NCI-H2107 treated with DMSO at 0.1 percent for 48 hours (cell line): ENCODE measurements around the gene CLN5.
"Not testable (repeated sequence)": the region's sequence is repeated elsewhere in the genome, so short reads cannot be mapped to it uniquely, and the experiment has no call there.

Experiments used
- DNase-seq: peaks from one replicate; lab custom pipeline; 2025; ENCODE audit not compliant: unreplicated experiment; lab: John Stamatoyannopoulos, UW

Gene CLN5

DNA sequence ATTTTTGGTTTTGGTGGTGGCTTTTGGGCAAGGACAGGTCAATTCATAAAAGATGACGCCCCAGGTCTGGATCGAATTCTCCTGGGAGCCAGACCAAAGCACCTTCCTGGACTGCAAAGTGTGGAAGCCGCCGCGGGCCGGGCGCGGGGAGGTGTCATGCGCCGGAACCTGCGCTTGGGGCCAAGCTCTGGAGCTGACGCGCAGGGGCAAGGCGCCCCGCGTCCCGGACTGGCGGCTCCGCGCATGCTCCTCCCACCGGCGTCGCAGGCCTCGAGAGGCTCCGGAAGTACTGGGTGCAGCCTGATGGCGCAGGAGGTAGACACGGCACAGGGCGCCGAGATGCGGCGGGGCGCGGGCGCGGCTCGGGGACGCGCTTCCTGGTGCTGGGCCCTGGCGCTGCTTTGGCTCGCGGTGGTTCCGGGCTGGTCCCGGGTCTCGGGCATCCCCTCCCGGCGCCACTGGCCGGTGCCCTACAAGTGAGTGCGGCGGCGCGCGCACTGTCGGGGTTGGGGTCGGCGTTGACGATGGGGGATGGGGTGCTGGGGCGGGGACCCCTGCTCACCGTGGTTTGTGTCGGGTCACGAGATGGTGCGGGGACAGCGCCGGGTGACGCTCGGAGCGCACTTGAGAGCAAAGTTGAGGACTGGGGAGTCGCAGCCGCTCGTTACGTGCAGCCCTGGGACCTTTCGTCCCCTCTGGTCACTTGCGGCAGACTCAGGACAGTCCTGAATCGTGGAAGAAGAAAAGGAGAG is at the start of gene CLN5:
Gene CLN5, plus strand, starts transcription at position 286 of the 752 bp plus-strand sequence. Its CDS starts 18 bp downstream, at position 304.
- DNase-seq = peak; percentile 61

DNA sequence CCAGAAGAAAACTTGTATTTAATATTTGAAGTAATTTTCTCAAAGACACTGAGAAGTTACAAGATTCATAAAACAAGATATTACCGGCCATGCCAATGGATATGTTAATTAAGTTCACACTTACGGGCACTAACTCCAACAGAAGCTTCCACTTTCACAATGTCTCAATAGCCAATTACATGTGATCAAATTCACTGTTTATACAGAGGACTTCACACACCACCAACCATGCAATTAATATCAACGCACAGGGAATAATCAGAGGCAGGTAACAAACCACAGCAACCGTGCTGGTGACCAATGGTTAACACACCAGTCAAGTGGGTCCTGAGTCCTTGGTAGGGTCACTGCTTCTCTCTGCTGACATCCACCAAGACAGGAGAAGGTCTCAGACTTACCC is 49.5 kb upstream of the CLN5 start:
- no peak for DNase-seq

DNA sequence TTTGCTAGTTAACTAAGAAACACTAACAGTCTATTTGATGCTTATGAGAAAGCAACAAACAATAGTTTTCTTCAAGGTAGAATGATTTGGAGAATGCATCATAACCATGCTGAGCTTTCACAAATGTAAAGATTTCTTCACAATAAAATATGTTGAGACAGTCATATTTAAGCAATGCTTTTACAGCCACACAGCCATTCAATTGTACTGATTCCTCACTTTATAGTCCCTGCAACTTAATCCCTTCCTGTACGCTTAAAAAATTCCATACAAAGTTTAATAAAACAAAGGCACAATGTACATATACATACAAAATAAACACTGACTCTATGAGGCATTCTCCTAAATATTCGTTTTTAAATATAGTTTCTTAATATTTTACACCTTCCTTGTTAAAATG is 48.2 kb upstream of the CLN5 start:
- DNase-seq = no peak

DNA sequence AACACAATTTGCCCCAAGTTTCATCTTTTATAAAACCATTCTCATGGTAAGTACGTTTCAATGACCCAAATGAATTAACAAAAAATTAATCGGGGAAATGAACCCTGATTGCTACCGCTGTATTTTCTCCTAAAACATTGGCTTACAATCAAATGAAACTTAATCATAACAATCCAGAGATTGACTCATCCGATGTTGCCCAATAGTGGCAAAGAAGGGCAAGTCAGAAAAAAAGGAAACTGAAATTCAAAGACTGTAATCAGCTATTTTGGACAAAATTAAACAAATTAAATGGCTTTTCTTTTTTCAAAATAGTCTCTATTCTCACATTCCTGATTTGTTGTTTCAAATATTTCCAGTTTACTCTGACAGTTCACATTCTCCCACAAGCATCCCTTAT is 47.4 kb upstream of the CLN5 start:
- DNase-seq = no peak

DNA sequence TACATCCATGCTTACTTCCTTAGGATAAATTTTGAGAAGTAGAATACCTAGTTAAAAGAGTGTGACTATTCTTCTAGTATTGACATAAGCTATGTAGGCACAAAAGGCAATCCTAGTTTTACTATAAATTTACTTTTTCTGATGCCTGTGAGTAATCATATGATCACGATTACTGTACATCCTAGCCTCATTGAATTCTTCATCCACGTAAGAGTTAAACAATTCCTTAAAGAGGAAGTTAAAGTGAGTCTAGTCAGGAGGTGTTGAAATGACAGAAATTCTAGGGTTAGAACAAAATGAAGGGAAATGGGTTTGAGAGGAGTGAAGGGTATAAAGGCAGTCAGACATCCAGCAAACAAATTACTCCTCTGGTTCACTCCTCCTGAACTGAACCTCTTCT is 43.7 kb upstream of the CLN5 start, which contains the start of gene ACOD1:
Gene ACOD1, plus strand, starts transcription at position 363 of the 400 bp plus-strand sequence. CDS start 48 bp downstream, outside the sequence.
- DNase-seq = no peak

DNA sequence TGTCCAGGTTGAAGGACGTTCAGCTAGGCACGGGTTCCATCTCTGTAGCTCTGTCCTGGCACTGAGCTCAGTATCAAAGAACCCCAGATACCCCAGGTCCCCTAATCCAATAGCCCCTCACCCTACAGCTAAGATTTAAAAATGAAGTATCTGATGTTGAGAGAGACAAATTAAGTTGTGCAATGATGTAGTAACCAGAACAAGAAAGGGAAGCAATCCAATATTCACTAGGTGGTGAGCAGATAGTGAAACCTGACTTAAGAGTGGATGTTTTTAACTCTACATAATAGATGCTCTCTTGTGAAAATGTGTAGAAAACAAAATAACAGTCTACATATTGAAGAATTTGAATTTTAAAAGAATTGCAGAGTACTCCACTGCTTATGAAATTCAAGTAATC is 41.8 kb upstream of the CLN5 start:
- no peak for DNase-seq

DNA sequence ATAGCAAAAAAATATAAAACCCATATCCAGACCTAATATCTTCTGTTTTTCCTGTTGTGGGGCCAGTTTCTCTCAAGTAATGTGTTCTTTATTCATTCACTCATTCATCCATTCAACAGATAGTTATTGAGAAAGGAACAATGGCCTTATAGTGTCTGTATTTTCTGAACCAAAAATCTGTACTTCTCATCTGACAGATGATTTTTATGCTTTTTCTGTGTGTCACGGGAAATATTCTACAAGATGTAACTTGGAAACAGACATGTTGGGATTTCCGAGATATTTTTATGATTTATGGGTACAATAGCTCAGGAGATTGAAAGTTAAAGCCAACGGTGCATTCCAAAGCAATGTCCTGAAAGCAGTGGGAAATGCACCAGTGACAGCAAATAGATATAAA is 37.9 kb upstream of the CLN5 start:
- no peak for DNase-seq

DNA sequence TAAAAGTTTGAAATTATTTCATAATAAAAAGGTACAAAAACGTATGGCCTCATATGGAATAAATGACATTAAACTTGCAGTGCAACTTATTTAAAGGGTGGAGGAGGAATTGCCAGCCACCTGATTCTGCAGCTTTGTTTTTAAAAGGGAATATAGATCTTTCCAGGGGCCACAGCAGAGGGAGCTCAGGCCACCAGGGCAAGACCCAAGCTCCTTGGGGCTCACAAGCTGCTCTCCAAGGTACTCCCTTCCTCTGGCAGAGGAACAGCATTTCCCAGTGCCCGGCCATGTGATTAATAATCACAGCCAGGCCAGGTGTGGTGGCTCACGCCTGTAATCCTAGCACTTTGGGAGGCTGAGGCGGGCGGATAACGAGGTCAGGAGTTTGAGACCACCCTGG is 37.3 kb upstream of the CLN5 start:
- no peak for DNase-seq

DNA sequence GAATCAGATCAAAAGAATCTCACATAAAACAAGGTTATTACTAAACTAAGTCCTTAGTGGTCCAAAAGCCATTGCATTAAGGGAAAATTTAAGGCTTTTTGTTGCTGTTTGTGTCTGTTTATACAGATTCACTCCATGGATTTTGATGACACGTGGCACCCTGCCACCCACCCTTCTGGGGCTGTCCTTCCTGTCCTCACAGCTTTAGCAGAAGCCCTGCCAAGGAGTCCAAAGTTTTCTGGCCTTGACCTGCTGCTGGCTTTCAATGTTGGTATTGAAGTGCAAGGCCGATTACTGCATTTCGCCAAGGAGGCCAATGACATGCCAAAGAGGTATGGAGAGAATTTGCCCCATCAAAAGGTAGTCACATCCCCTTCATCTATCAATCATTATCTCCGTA is 36.7 kb upstream of the CLN5 start:
- no peak for DNase-seq

DNA sequence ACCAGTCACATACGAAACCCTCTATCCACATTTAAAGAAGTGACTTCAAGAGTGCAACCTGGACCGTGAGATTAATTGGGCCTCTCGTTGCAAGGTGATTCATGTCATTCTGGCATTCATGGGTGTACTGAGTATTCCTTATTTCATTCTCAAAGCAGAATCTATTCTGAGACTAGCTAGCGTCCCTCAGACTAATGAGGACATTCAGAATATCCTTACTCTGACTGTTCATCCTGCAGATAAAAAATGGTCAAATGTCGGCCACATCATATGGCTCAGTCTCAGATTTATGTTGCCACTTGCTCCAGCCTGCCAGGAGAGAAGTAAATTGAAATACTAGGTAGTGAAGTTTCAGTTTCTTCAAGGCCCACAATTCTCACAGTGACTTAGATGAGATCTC is 36.2 kb upstream of the CLN5 start:
- no peak for DNase-seq

DNA sequence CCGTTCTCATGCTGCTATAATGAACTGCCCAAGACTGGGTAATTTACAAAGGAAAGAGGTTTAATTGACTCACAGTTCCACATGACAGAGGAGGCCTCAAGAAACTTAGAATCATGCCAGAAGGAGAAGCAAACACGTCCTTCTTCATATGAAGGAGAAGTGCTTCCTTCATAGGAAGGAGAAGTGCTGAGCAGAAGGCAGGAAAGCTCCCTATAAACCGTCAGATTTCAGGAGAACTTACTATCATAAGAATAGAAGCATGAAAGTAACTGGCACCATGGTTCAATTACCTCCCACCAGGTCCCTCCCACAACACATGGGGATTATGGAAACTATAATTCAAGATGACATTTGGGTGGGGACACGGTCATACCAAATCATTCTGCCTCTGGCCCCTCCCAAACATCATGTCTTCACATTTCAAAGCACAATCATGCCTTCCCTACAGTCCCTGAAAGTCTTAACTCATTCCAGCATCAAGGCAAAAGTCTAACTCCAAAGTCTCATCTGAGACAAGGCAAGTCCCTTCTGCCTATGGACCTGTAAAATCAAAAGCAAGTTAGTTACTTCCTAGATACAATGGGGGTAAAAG is 32.9 kb upstream of the CLN5 start:
- DNase-seq = no peak

DNA sequence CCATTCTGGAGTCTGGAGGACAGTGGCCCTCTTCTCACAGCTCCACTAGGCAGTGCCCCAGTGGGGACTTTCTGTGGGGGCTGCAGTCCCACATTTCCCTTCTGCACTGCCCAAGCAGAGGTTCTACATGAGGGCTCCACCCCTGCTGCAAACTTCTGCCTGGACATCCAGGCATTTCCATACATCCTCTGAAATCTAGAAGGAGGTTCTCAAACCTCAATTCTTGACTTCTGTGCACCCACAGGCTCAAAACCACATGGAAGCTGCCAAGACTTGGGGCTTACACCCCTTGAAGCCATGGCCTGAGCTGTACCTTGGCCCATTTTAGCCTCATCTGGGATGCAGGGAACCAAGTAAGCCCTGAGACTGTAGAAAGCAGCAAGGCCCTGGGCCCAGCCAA is 32.1 kb upstream of the CLN5 start:
- not testable (repeated sequence) for DNase-seq

DNA sequence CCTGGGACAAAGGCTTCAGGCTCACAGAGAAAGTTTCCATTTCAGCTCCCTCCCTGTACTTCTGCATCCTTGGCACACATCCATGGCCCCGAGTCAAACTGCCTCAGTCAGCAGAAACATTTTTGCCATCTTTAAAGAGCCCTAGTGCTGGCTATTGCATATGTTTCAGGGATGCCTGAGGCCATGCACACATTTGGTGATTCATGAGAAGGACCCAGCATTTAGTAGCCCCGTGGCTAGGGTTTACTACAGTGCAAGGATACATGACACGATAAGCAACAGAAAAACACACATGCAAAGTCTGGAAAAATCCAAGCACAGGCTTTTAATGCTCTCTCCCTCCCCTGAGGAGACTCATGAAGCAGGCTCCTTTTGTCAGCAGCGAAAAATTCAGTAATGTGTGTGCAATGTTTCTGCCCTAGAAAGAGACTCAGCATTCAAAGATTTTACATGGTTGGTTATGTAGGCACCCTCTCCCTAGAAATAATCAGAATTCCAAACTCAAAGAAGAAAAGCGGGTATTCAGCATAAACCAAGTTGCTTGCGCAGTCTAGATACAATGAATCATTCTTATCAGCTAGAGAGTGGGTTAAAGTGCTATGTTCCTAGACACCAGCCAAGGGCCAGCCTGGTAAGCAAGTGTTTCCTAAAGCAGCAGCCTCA is 26.0 kb upstream of the CLN5 start:
- no peak for DNase-seq

DNA sequence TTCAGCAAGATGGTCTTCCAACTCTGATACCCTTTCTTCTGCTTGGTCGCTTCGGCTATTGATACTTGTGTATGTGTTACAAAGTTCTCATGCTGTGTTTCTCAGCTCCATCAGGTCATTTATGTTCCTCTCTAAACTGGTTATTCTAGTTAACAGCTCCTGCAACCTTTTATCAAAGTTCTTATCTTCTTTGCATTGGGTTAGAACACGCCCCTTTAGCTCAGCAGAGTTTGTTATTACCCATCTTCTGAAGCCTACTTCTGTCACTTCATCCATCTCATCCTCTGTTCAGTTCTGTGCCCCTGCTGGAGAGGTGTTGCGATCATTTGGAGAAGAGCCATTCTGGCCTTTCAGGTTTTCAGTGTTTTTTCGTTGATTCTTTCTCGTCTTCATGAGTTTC is 24.9 kb upstream of the CLN5 start:
- no peak for DNase-seq

DNA sequence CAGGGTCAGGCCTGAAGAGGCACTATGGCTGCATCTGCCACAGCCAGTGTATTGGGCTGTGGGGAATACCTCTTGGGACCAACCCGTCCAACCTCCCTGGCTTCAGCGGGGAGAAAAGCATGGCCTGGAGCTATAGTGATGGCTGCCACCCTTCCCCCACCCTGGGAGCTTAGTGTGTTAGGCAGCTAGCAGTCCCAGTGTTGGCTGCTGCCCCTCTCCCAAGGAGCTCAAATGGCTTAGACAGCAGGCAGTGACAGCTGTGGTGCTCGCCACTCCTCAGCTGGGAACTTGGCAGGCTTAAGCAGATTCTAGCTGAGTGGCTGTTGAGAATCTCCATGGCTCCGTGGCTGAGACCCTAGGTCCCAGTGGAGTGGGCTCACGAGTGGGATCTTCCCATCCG is 23.8 kb upstream of the CLN5 start:
- DNase-seq = no peak

DNA sequence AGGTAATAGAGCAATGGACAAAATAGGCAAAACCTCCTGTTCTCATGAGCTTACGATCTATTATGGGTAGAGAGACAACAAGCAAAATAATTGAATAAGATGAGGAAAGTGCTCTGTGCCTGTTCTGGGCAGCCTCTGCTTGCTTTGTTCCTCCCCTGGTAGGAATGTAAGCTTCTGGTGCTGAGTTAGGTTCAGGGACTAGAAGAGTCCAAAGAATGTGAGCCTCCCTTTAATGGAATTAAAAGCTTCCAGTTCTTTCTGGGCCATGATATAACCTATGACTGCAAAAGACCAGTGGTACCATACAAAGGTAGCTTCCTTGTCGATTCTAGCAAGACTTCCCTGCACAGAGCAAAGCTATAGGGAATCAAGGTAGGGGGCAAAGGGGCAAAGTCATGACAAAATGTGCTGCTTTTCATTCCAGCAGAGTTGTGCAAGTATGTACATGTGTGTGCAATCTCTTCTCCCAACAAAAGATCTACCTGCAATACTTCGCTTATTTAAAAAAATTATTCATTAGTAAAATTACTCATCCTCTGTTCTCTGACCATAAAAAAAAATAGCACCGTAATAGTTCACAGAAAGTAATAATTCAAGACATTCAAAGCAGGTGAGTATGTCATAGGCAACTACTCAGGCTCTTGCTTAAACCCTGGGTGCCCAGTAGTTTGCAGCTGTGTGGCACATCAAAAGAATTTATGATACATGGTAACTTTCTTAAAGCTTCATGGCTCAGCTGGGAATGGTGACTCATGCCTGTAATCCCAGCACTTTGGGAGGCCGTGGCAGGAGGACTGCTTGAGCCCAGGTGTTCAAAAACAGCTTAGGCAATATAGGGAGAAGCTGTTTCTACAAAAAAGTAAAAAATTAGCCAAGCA is 22.2 kb upstream of the CLN5 start:
- DNase-seq = no peak

DNA sequence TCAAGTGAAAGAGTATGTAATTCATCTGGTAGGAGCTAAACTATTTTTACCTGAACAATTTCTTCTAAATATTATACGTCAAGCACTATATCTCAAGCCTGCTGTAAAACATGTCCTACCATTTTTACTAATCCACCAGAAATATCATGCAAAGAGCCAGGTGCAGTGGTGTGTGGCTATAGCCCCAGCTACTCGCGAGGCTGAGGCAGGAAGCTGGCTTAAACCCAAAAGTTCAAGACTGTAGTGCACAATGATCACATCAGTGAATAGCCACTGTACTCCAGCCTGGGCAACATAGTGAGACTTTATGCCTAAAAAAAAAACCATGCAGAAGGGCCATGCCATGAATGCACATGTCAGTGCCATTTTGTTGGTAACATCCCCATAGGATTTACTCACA is 20.7 kb upstream of the CLN5 start:
- no peak for DNase-seq

DNA sequence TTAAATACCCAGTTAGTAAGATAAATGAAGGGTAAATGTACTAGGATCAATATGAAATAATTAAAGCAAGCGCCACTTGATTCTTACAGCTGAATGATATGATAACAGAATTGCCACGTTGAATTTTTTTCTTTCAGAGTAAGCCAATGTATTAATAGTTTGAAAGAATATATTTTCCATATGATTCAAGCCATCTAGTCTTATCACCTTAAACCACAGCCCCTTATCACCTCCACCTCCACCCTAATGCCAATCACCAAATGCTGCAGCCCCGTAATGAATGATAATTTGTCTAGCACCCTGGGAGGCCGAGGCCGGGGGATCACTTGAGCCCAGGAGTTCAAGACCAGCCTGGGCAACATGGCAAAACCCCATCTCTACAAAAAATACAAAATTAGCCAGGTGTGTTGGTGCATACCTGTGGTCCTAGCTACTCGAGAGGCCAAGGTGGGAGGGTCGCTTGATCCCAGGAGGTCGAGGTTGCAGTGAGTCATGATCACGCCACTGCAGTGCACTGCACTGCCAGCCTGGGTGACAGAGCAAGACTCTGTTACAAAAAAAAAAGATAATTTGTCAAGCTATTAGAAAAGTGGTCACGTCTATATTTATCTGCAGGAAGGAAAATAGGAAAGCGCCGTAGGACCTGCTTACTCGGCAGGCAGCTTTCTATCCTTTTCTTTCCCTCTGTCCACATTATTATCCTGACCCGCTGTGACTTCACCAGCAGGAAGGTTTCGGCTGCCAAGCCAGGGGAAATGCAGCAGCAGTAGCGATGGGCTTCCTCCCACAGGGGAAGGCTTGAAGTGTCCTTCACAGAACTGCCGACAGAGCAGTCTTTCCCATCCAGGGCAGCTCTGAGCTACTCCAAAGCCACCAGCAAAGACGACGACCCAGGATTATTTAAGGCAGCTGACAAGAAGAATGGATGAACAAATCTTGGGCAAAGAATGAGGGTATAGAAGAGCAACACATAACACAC is 19.7 kb upstream of the CLN5 start:
- no peak for DNase-seq

DNA sequence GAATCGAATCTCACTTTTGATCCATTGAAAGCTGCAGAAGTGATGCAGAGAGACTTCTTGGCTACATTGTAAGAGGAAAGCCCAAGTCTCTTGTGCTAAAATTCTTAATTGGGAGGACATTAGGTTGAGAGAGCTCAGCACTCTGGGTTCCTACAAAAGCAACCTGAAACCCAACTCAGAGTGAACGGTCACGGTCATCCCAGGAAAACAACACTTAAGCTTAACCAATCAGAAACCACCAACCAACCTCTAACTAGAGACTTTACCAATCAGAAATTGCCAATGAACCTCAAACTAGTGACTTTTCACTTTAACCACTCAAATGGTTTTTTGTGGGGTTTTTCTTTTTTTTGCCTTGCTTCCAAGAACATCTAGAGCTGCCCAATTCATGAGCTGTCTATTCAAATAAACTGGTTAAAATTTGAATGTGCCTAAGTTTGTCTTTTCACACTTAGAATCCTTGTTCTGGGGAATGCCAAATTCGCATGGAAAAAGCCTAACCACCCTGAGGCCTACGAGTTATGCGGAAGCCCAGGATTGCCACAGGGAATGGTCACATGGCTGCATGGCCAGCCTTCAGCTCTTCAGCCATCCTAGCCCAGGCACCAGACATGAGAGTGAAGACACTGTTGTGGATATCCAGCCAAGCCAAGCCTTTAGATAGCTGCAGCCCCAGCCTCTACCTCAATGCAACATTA is 17.8 kb upstream of the CLN5 start:
- no peak for DNase-seq

DNA sequence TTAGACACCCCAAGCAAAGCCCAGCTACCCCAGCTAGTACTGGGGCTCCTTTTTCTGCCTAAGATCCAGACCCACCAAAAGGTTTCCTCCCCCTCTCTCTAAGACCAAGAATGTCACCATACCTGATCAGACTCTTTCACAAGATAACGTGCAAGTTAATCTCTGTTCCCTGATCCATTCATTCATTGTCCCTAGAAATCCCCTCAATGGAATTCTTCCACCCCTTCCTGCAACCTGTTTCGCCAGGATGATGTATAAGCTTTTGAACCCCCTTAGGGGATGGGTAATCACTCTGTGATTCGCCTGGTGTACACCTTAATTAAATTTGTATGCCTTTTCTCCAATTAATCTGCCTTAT is 17.3 kb upstream of the CLN5 start:
- no peak for DNase-seq
